Right ventricle myocardium superior (tissue), 1 donor: ENCODE measurements around the gene SLC6A3. TPM values are rescaled to one million over a fixed set of nuclear protein-coding genes. Genes with fewer than 3 reads are reported as not detected.
A peak's percentile ranks its signal among the peaks of the same experiment; 100 is the strongest.

Experiments
- ATAC-seq: fragments of 200-7000 bp; cut with Tn5 transposase; one replicate; pipeline ENCODE4 v1.9.1; 2020; ENCODE audit warnings: mild to moderate bottlenecking; ENCODE audit not compliant: poor library complexity
- DNase-seq: peaks from one replicate; pipeline ENCODE4 v3.0.0-alpha.2; 2020
- intact Hi-C: fragments of 100-400 bp; cut with DNase I; formaldehyde crosslinking; loops from one replicate; pipeline ENCODE4 v1.11.2; 2022
- total RNA-seq: library from RNA; stranded (reverse); fragmentation: NEBNext Ultra II Directional; extraction: Animal tissue kit (Norgen Biotek cat#: 25700); gene quantifications from one replicate; pipeline ENCODE4 v1.2.1, GENCODE V29; 2021
- donor health status: DM: no; HTN: yes; CAD: no; lungs with severe emphysema.

Gene SLC6A3
- total RNA-seq, 1 donor from 2014 or later = not detected

GRCh38 chr5:1352231-1353219 lies 92.7 kb downstream of the SLC6A3 start:
- ATAC-seq = no peak

GRCh38 chr5:1351156-1351555 lies 94.1 kb downstream of the SLC6A3 start:
- intact Hi-C loops = no loop called here
- DNase-seq (no peak), ATAC-seq (no peak)

More at GRCh38 chr5:1352231-1353219, 92.7 kb downstream of the SLC6A3 start:
- DNase-seq = no peak
- intact Hi-C loops = no loop called here

GRCh38 chr5:1349246-1349645 lies 96.0 kb downstream of the SLC6A3 start:
- intact Hi-C loops = no loop called here
- ATAC-seq (no peak), DNase-seq (no peak)

GRCh38 chr5:1348986-1349245 lies 96.3 kb downstream of the SLC6A3 start:
- intact Hi-C loops = no loop called here
- no peak for DNase-seq
- no peak for ATAC-seq

- DNase-seq (no peak), ATAC-seq (no peak)
- intact Hi-C loops = no loop called here
Measured at GRCh38 chr5:1347571-1347970, 97.7 kb downstream of the SLC6A3 start.

- intact Hi-C loops = no loop called here
- DNase-seq (no peak), ATAC-seq (no peak)
Measured at GRCh38 chr5:1346627-1347440, 98.4 kb downstream of the SLC6A3 start.

- intact Hi-C loops = no loop called here
- DNase-seq (peak; percentile 32), ATAC-seq (no peak)
Measured at GRCh38 chr5:1345876-1346626, 99.2 kb downstream of the SLC6A3 start.

GRCh38 chr5:1344975-1345838 lies 100.0 kb downstream of the SLC6A3 start, which contains the start of gene CLPTM1L:
TSS of gene CLPTM1L (minus strand) at chr5:1345099. CDS start at chr5:1344841, 258 bp downstream.
- peak; percentile 99 for ATAC-seq
- DNase-seq = peak; percentile 92
- intact Hi-C loops = no loop called here

- DNase-seq = peak; percentile 51
- intact Hi-C loops = no loop called here
- no peak for ATAC-seq
Measured at GRCh38 chr5:1343931-1344901, 101.0 kb downstream of the SLC6A3 start.

GRCh38 chr5:1343315-1343751 lies 101.9 kb downstream of the SLC6A3 start:
- ATAC-seq = no peak
- intact Hi-C loops = no loop called here
- peak; percentile 33 for DNase-seq

Other genes with a start within 250 kb of the SLC6A3 start
- not detected for gene SLC6A19, start 243.8 kb downstream of the SLC6A3 start, total RNA-seq
- not detected for gene SLC6A18, start 220.1 kb downstream of the SLC6A3 start, total RNA-seq
- gene TERT, start 150.4 kb downstream of the SLC6A3 start, total RNA-seq = not detected
- 30.4 TPM for gene CLPTM1L, start 100.3 kb downstream of the SLC6A3 start, total RNA-seq
- 11.5 TPM for gene LPCAT1, start 78.5 kb upstream of the SLC6A3 start, total RNA-seq